Activated CD8-positive, alpha-beta memory T cell treated with anti-CD3 and anti-CD28 coated beads, Interleukin-2, amount 10 ng/mL, durations not matched to agents 7 days and 5 days (primary cell): ENCODE data around the gene ERC2. TPM values are rescaled to one million over a fixed set of nuclear protein-coding genes. Genes with fewer than 3 reads are reported as not detected.

ENCODE experiments used
- ATAC-seq: fragments of 150-1000 bp; cut with Tn5 transposase; one replicate; pipeline ENCODE4 v1.10.0; 2021; ENCODE audit warnings: moderate library complexity
- CTCF ChIA-PET: fragments of 350-600 bp; sonication (Branson Sonifier 250); formaldehyde crosslinking; loops from one replicate; lab custom pipeline; 2021; ENCODE audit warnings: antibody characterized with exemption; lab: Charles Lee
- DNase-seq: peaks from one replicate; pipeline ENCODE4 v3.0.0-alpha.2; 2020
- H3K27ac Mint-ChIP-seq: one replicate; pipeline ENCODE4 v1.8.0; 2021; ENCODE audit warnings: mild to moderate bottlenecking, mixed read lengths
- H3K27me3 Mint-ChIP-seq: one replicate; pipeline ENCODE4 v1.8.0; 2021; ENCODE audit warnings: mixed read lengths
- H3K36me3 Mint-ChIP-seq: one replicate; pipeline ENCODE4 v1.8.0; 2021; ENCODE audit warnings: mild to moderate bottlenecking, mixed read lengths
- H3K4me1 Mint-ChIP-seq: one replicate; pipeline ENCODE4 v1.8.0; 2021; ENCODE audit warnings: mixed read lengths
- H3K4me3 Mint-ChIP-seq: one replicate; pipeline ENCODE4 v1.8.0; 2021; ENCODE audit warnings: mild to moderate bottlenecking, moderate library complexity, mixed read lengths
- H3K9me3 Mint-ChIP-seq: one replicate; pipeline ENCODE4 v1.8.0; 2022; ENCODE audit warnings: low read depth, mixed read lengths
- total RNA-seq, 2 experiments: library from RNA; stranded (reverse); gene quantifications; one replicate each; pipeline ENCODE4 v1.2.3, GENCODE V29; 2021

ERC2 gene
- total RNA-seq, 2 experiments from 2014 or later = not detected

GRCh38 chr3:56003129-56003528 lies 465.1 kb downstream of the ERC2 start:
- no peaks in the 10 kb centered on the region for H3K27me3 Mint-ChIP-seq
- DNase-seq = no peak
- no peaks in the 10 kb centered on the region for H3K36me3 Mint-ChIP-seq
- no peaks in the 10 kb centered on the region for H3K9me3 Mint-ChIP-seq
- H3K27ac Mint-ChIP-seq = no peak overlapping the region
- no peak overlapping the region for H3K4me3 Mint-ChIP-seq
- CTCF ChIA-PET = no interaction called here
- H3K4me1 Mint-ChIP-seq = peaks cover 5% of the 10 kb centered on the region
- ATAC-seq = no peak

- Mint-ChIP-seq H3K27ac (no peak overlapping the region), H3K9me3 (no peaks in the 10 kb centered on the region), H3K27me3 (no peaks in the 10 kb centered on the region), H3K36me3 (no peaks in the 10 kb centered on the region), H3K4me1 (peaks cover 5% of the 10 kb centered on the region), H3K4me3 (no peak overlapping the region)
- DNase-seq (no peak), ATAC-seq (no peak)
- CTCF ChIA-PET = no interaction called here
Observed at GRCh38 chr3:56001991-56002390, 466.3 kb downstream of the ERC2 start.

GRCh38 chr3:56001537-56001936 lies 466.7 kb downstream of the ERC2 start:
- Mint-ChIP-seq H3K27me3 (no peaks in the 10 kb centered on the region), H3K4me3 (no peak overlapping the region), H3K27ac (no peak overlapping the region), H3K9me3 (no peaks in the 10 kb centered on the region), H3K4me1 (peaks cover 5% of the 10 kb centered on the region), H3K36me3 (no peaks in the 10 kb centered on the region)
- CTCF ChIA-PET = no interaction called here
- DNase-seq = no peak
- ATAC-seq = no peak

GRCh38 chr3:55989366-55989765 lies 478.9 kb downstream of the ERC2 start:
- no peak overlapping the region for H3K4me3 Mint-ChIP-seq
- no peak for ATAC-seq
- H3K27me3 Mint-ChIP-seq = no peaks in the 10 kb centered on the region
- no peaks in the 10 kb centered on the region for H3K4me1 Mint-ChIP-seq
- H3K9me3 Mint-ChIP-seq = no peaks in the 10 kb centered on the region
- H3K36me3 Mint-ChIP-seq = no peaks in the 10 kb centered on the region
- CTCF ChIA-PET = no interaction called here
- H3K27ac Mint-ChIP-seq = no peak overlapping the region
- no peak for DNase-seq

GRCh38 chr3:55988905-55989304 lies 479.4 kb downstream of the ERC2 start:
- H3K4me3 Mint-ChIP-seq = no peak overlapping the region
- no peak for DNase-seq
- no peaks in the 10 kb centered on the region for H3K27me3 Mint-ChIP-seq
- CTCF ChIA-PET = no interaction called here
- H3K27ac Mint-ChIP-seq = no peak overlapping the region
- ATAC-seq = no peak
- H3K9me3 Mint-ChIP-seq = no peaks in the 10 kb centered on the region
- H3K4me1 Mint-ChIP-seq = no peaks in the 10 kb centered on the region
- H3K36me3 Mint-ChIP-seq = no peaks in the 10 kb centered on the region

- Mint-ChIP-seq H3K4me1 (no peaks in the 10 kb centered on the region), H3K4me3 (no peak overlapping the region), H3K27ac (no peak overlapping the region), H3K36me3 (no peaks in the 10 kb centered on the region), H3K9me3 (no peaks in the 10 kb centered on the region), H3K27me3 (no peaks in the 10 kb centered on the region)
- CTCF ChIA-PET = no interaction called here
- DNase-seq = no peak
- ATAC-seq = no peak
Observed at GRCh38 chr3:55984626-55985025, 483.6 kb downstream of the ERC2 start.

GRCh38 chr3:55978953-55979352 lies 489.3 kb downstream of the ERC2 start:
- Mint-ChIP-seq H3K4me3 (no peak overlapping the region), H3K27ac (no peak overlapping the region), H3K36me3 (no peaks in the 10 kb centered on the region), H3K27me3 (no peaks in the 10 kb centered on the region), H3K9me3 (no peaks in the 10 kb centered on the region), H3K4me1 (no peaks in the 10 kb centered on the region)
- ATAC-seq = no peak
- CTCF ChIA-PET = interaction anchor here (1.1 kb wide), 1 partner anchor 33 kb away, joined by 3 read pairs; no protein-coding TSS in a partner anchor
- DNase-seq = no peak

- Mint-ChIP-seq H3K27me3 (no peaks in the 10 kb centered on the region), H3K9me3 (no peaks in the 10 kb centered on the region), H3K4me1 (no peaks in the 10 kb centered on the region), H3K27ac (no peak overlapping the region), H3K36me3 (no peaks in the 10 kb centered on the region), H3K4me3 (no peak overlapping the region)
- DNase-seq = no peak
- CTCF ChIA-PET = no interaction called here
- ATAC-seq = no peak
Observed at GRCh38 chr3:55974421-55975165, 493.7 kb downstream of the ERC2 start.

- no peak overlapping the region for H3K4me3 Mint-ChIP-seq
- CTCF ChIA-PET = no interaction called here
- no peak overlapping the region for H3K27ac Mint-ChIP-seq
- ATAC-seq (no peak), DNase-seq (no peak)
- no peaks in the 10 kb centered on the region for H3K27me3 Mint-ChIP-seq
- peaks cover 10% of the 10 kb centered on the region for H3K4me1 Mint-ChIP-seq
- no peaks in the 10 kb centered on the region for H3K9me3 Mint-ChIP-seq
- H3K36me3 Mint-ChIP-seq = no peaks in the 10 kb centered on the region
Observed at GRCh38 chr3:55969634-55970033, 498.6 kb downstream of the ERC2 start.

GRCh38 chr3:55968331-55968730 lies 499.9 kb downstream of the ERC2 start:
- CTCF ChIA-PET = no interaction called here
- ATAC-seq (no peak), DNase-seq (no peak)
- no peaks in the 10 kb centered on the region for H3K9me3 Mint-ChIP-seq
- no peak overlapping the region for H3K4me3 Mint-ChIP-seq
- peaks cover 10% of the 10 kb centered on the region for H3K4me1 Mint-ChIP-seq
- no peak overlapping the region for H3K27ac Mint-ChIP-seq
- no peaks in the 10 kb centered on the region for H3K36me3 Mint-ChIP-seq
- no peaks in the 10 kb centered on the region for H3K27me3 Mint-ChIP-seq

- DNase-seq = no peak
- no peak overlapping the region for H3K27ac Mint-ChIP-seq
- CTCF ChIA-PET = no interaction called here
- no peaks in the 10 kb centered on the region for H3K27me3 Mint-ChIP-seq
- H3K9me3 Mint-ChIP-seq = no peaks in the 10 kb centered on the region
- ATAC-seq = no peak
- H3K4me1 Mint-ChIP-seq = peaks cover 10% of the 10 kb centered on the region
- no peak overlapping the region for H3K4me3 Mint-ChIP-seq
- no peaks in the 10 kb centered on the region for H3K36me3 Mint-ChIP-seq
Observed at GRCh38 chr3:55966566-55966965, 501.7 kb downstream of the ERC2 start.

GRCh38 chr3:55965776-55966175 lies 502.5 kb downstream of the ERC2 start:
- no peak for DNase-seq
- CTCF ChIA-PET = no interaction called here
- H3K36me3 Mint-ChIP-seq = no peaks in the 10 kb centered on the region
- H3K4me1 Mint-ChIP-seq = peaks cover 10% of the 10 kb centered on the region
- H3K27me3 Mint-ChIP-seq = no peaks in the 10 kb centered on the region
- H3K27ac Mint-ChIP-seq = no peak overlapping the region
- no peak for ATAC-seq
- H3K4me3 Mint-ChIP-seq = no peak overlapping the region
- no peaks in the 10 kb centered on the region for H3K9me3 Mint-ChIP-seq

- ATAC-seq (no peak), DNase-seq (no peak)
- H3K9me3 Mint-ChIP-seq = no peaks in the 10 kb centered on the region
- H3K27me3 Mint-ChIP-seq = no peaks in the 10 kb centered on the region
- H3K27ac Mint-ChIP-seq = no peak overlapping the region
- H3K36me3 Mint-ChIP-seq = no peaks in the 10 kb centered on the region
- peaks cover 10% of the 10 kb centered on the region for H3K4me1 Mint-ChIP-seq
- no peak overlapping the region for H3K4me3 Mint-ChIP-seq
- CTCF ChIA-PET = no interaction called here
Observed at GRCh38 chr3:55964491-55964985, 503.7 kb downstream of the ERC2 start.

- CTCF ChIA-PET = no interaction called here
- DNase-seq = no peak
- no peaks in the 10 kb centered on the region for H3K27me3 Mint-ChIP-seq
Observed at GRCh38 chr3:55963601-55964000, 504.7 kb downstream of the ERC2 start.

More at GRCh38 chr3:55963601-55964000, 504.7 kb downstream of the ERC2 start:
- no peaks in the 10 kb centered on the region for H3K9me3 Mint-ChIP-seq
- no peak overlapping the region for H3K4me3 Mint-ChIP-seq
- no peaks in the 10 kb centered on the region for H3K36me3 Mint-ChIP-seq
- ATAC-seq = no peak
- peaks cover 10% of the 10 kb centered on the region for H3K4me1 Mint-ChIP-seq
- H3K27ac Mint-ChIP-seq = no peak overlapping the region
